HCT116 (cell line): ENCODE data around the gene CDH13. TPM values are rescaled to one million over a fixed set of nuclear protein-coding genes. Genes with fewer than 3 reads are reported as not detected.

Experiments
- ATAC-seq: fragments of 200-7000 bp; cut with Tn5 transposase; 2 replicates; pipeline ENCODE4 v1.9.1; 2020; ENCODE audit warnings: mild to moderate bottlenecking, moderate library complexity
- BruUV-seq: library from RNA; stranded (reverse); fragments of 400-500 nt; replicated peaks from 2 replicates; lab custom pipeline; 2021; lab: Mats Ljungman, UMichigan
- CTCF ChIA-PET: fragments of 300-600 bp; sonication (Branson Sonifier 250); formaldehyde crosslinking; loops from one replicate; lab custom pipeline; 2021; ENCODE audit warnings: antibody characterized with exemption; lab: Charles Lee
- POLR2A ChIA-PET: fragments of 300-600, 350-600 bp; sonication (Branson Sonifier 250); formaldehyde crosslinking; loops from one replicate; lab custom pipeline; 2021; ENCODE audit warnings: antibody characterized with exemption; lab: Charles Lee
- RAD21 ChIA-PET, 2 experiments: fragments of 300-600 bp; sonication (Branson Sonifier 250); formaldehyde crosslinking; loops; one replicate each; lab custom pipeline; 2023; ENCODE audit warnings: low total read pairs in 2 of 2; ENCODE audit not compliant: uncharacterized antibody in 2 of 2, unreplicated experiment in 2 of 2, low non-redundant PET in 1 of 2; lab: Charles Lee
- DNase-seq: peaks from one replicate; pipeline ENCODE4 v3.0.0-alpha.2; 2010; ENCODE audit warnings: low read depth, low spot score
- H2AFZ ChIP-seq: fragments of 200-600 bp; shearing (Covaris generic), sonication (generic); 2 replicates; pipeline ENCODE4 v1.6.1; 2017; ENCODE audit warnings: low read depth, mixed run types, mixed read lengths, antibody characterized with exemption, low read length; ENCODE audit not compliant: poor library complexity, severe bottlenecking
- H3K27ac ChIP-seq: 2 replicates; pipeline ENCODE4 v1.5.1; 2012; ENCODE audit warnings: low read depth, low read length
- H3K27me3 ChIP-seq: fragments of 200-600 bp; sonication (generic); 2 replicates; pipeline ENCODE4 v1.6.1; 2016; ENCODE audit warnings: mixed run types, low read length, mixed read lengths; ENCODE audit not compliant: insufficient read depth
- H3K36me3 ChIP-seq, 2 experiments: fragments of 200-500 bp in 1 of 2; fragments of 200-600 bp in 1 of 2; sonication (Bioruptor generic) in 1 of 2; sonication (generic) in 1 of 2; 2 replicates each; pipeline versions ENCODE4 v1.5.1 to v1.6.1; 2014 to 2016; ENCODE audit warnings: low read length in 2 of 2, inconsistent platforms in 1 of 2, mixed read lengths in 1 of 2, mixed run types in 1 of 2; ENCODE audit not compliant: insufficient read depth in 2 of 2, control insufficient read depth in 1 of 2
- H3K4me1 ChIP-seq, 2 experiments: fragments of 200-600 bp in 1 of 2; sonication (generic) in 1 of 2; 2 replicates each; pipeline versions ENCODE4 v1.5.1 to v1.6.1; 2012 to 2017; ENCODE audit warnings: low read length in 2 of 2, inconsistent platforms in 1 of 2, mild to moderate bottlenecking in 1 of 2, mixed read lengths in 1 of 2, mixed run types in 1 of 2, moderate library complexity in 1 of 2; ENCODE audit not compliant: insufficient read depth in 2 of 2, control insufficient read depth in 1 of 2
- H3K4me2 ChIP-seq: fragments of 200-600 bp; sonication (generic); 2 replicates; pipeline ENCODE4 v1.6.1; 2017; ENCODE audit warnings: mixed run types, low read length, mixed read lengths
- H3K4me3 ChIP-seq, 2 experiments: fragments of 200-600 bp in 1 of 2; sonication (generic) in 1 of 2; replicated peaks in 1 of 2; 2 replicates each; pipeline ENCODE4 v1.5.1; 2011 to 2016; ENCODE audit warnings: low read length in 2 of 2, control low read depth in 1 of 2, low read depth in 1 of 2, mild to moderate bottlenecking in 1 of 2, mixed read lengths in 1 of 2, mixed run types in 1 of 2
- H3K79me2 ChIP-seq: fragments of 200-600 bp; sonication (generic); 2 replicates; pipeline ENCODE4 v1.6.1; 2017; ENCODE audit warnings: mild to moderate bottlenecking, mixed run types, low read length, moderate library complexity, mixed read lengths; ENCODE audit not compliant: insufficient read depth
- H3K9ac ChIP-seq: fragments of 200-600 bp; sonication (generic); 2 replicates; pipeline ENCODE4 v1.6.1; 2016; ENCODE audit warnings: low read length, mixed read lengths
- H3K9me2 ChIP-seq: fragments of 200-600 bp; sonication (generic), shearing (Covaris generic); 2 replicates; pipeline ENCODE4 v1.6.1; 2017; ENCODE audit warnings: mixed run types, mild to moderate bottlenecking, moderate library complexity; ENCODE audit not compliant: insufficient read depth
- H3K9me3 ChIP-seq, 2 experiments: fragments of 200-500 bp in 1 of 2; fragments of 200-600 bp in 1 of 2; sonication (Bioruptor generic) in 1 of 2; sonication (generic) in 1 of 2; 2 replicates each; pipeline ENCODE4 v1.6.1; 2014 to 2017; ENCODE audit warnings: low read length in 2 of 2, mixed read lengths in 2 of 2, inconsistent platforms in 1 of 2, low read depth in 1 of 2, mild to moderate bottlenecking in 1 of 2, mixed run types in 1 of 2, moderate library complexity in 1 of 2; ENCODE audit not compliant: control insufficient read depth in 1 of 2, insufficient read depth in 1 of 2
- H4K20me1 ChIP-seq: fragments of 200-600 bp; sonication (generic), shearing (Covaris generic); 2 replicates; pipeline ENCODE4 v1.6.1; 2017; ENCODE audit warnings: mixed run types, mild to moderate bottlenecking, moderate library complexity; ENCODE audit not compliant: insufficient read depth
- EGR1 ChIP-seq: IDR thresholded peaks from 2 replicates; pipeline ENCODE4 v1.6.1; 2012; ENCODE audit warnings: low read depth
- EZH2 ChIP-seq: fragments of 200-600 bp; sonication (generic); IDR thresholded peaks from 2 replicates; pipeline ENCODE4 v1.6.1; 2017; ENCODE audit warnings: antibody characterized with exemption, mixed run types
- POLR2A ChIP-seq: IDR thresholded peaks from 2 replicates; pipeline ENCODE4 v1.7.0; 2011; ENCODE audit warnings: borderline replicate concordance; ENCODE audit not compliant: insufficient read depth, insufficient read length; ENCODE audit errors: extremely low read depth
- SIN3A ChIP-seq: IDR thresholded peaks from 2 replicates; pipeline ENCODE4 v1.6.1; 2012; ENCODE audit warnings: low read depth
- SP1 ChIP-seq: IDR thresholded peaks from 2 replicates; pipeline ENCODE4 v1.6.1; 2012; ENCODE audit warnings: low read depth
- YY1 ChIP-seq: IDR thresholded peaks from 2 replicates; pipeline ENCODE4 v1.6.1; 2011; ENCODE audit warnings: low read length, low read depth, moderate library complexity, mild to moderate bottlenecking; ENCODE audit not compliant: insufficient replicate concordance; ENCODE audit errors: extremely low read depth
- intact Hi-C: fragments of 100-400 bp; cut with micrococcal nuclease; formaldehyde crosslinking; loops from 2 replicates; pipeline ENCODE4 v1.10.0; 2022
- total RNA-seq: library from RNA; stranded (reverse); gene quantifications from one replicate; pipeline ENCODE4 v1.2.1, GENCODE V29; 2021; ENCODE audit not compliant: unreplicated experiment
- TF ChIP-seq, protein P1 (sequence below): IDR thresholded peaks from 2 replicates; pipeline ENCODE4 v1.6.1; 2011; ENCODE audit warnings: mild to moderate bottlenecking, low read length, moderate library complexity; ENCODE audit not compliant: insufficient replicate concordance; ENCODE audit errors: extremely low read depth
- TF ChIP-seq, protein P2 (sequence below): IDR thresholded peaks from 2 replicates; pipeline ENCODE4 v1.6.1; 2012

Gene CDH13
- total RNA-seq, 1 experiment from 2014 or later: not detected

DNA sequence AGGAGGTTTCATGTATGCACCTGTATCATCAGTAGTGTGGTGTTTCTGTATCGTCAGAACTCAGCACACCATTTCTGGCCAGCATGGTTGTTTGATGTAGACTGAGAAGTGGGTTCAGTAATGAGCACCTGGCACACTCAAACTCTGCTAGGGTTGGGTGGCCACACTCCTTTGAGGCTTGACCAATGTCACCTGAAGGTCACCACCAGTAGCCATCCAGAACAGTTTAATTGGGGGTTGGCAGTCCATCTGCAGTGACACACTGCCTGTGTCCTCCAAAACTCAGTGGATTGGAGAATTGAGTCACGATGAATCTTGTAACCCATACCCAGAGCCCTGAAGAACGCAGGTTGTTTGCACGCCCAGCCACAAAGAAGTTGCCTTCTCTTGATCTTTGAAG is 1094.2 kb downstream of the CDH13 start:
- RAD21 ChIA-PET: no interaction called here
- H3K27ac ChIP-seq: no peak overlapping the region
- no peaks in the 10 kb centered on the region for H3K9me3 ChIP-seq

GRCh38 chr16:83721676-83722075 is 1094.9 kb downstream of the CDH13 start:
- H3K79me2 ChIP-seq: no peaks in the 10 kb centered on the region
- ChIA-PET RAD21 (no interaction called here), POLR2A (no interaction called here), CTCF (no interaction called here)
- H3K9me2 ChIP-seq: no peaks in the 10 kb centered on the region
- no peak for DNase-seq
- no TSS peak for BruUV-seq
- H3K4me2 ChIP-seq: no peak overlapping the region
- no peaks in the 10 kb centered on the region for H3K4me1 ChIP-seq
- TF ChIP-seq SIN3A (no peak), SP1 (no peak)
- H3K36me3 ChIP-seq: no peaks in the 10 kb centered on the region
- H3K4me3 ChIP-seq: no peak overlapping the region
- H2AFZ ChIP-seq: no peak overlapping the region
- ATAC-seq: no peak
- no peak overlapping the region for H3K27ac ChIP-seq
- no peak overlapping the region for H3K9ac ChIP-seq
- no peaks in the 10 kb centered on the region for H3K9me3 ChIP-seq
- no peaks in the 10 kb centered on the region for H4K20me1 ChIP-seq
- peaks cover 17% of the 10 kb centered on the region for H3K27me3 ChIP-seq
- intact Hi-C loops: no loop called here

More for the DNA sequence above, 1094.2 kb downstream of the CDH13 start:
- intact Hi-C loops: no loop called here
- Histone ChIP-seq H3K9ac (no peak overlapping the region), H3K79me2 (no peaks in the 10 kb centered on the region), H3K4me3 (no peak overlapping the region), H3K27me3 (peaks cover 17% of the 10 kb centered on the region), H4K20me1 (no peaks in the 10 kb centered on the region), H3K4me2 (no peak overlapping the region), H3K4me1 (no peaks in the 10 kb centered on the region), H3K9me2 (no peaks in the 10 kb centered on the region), H2AFZ (no peak overlapping the region), H3K36me3 (no peaks in the 10 kb centered on the region)
- no TSS peak for BruUV-seq
- ChIA-PET POLR2A (no interaction called here), CTCF (no interaction called here)
- no peak for TF ChIP-seq EZH2
- no peak for TF ChIP-seq YY1
- no peak for TF ChIP-seq POLR2A
- TF ChIP-seq, protein P1, sequence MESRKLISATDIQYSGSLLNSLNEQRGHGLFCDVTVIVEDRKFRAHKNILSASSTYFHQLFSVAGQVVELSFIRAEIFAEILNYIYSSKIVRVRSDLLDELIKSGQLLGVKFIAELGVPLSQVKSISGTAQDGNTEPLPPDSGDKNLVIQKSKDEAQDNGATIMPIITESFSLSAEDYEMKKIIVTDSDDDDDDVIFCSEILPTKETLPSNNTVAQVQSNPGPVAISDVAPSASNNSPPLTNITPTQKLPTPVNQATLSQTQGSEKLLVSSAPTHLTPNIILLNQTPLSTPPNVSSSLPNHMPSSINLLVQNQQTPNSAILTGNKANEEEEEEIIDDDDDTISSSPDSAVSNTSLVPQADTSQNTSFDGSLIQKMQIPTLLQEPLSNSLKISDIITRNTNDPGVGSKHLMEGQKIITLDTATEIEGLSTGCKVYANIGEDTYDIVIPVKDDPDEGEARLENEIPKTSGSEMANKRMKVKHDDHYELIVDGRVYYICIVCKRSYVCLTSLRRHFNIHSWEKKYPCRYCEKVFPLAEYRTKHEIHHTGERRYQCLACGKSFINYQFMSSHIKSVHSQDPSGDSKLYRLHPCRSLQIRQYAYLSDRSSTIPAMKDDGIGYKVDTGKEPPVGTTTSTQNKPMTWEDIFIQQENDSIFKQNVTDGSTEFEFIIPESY: no peak
- TF ChIP-seq EGR1: no peak
- TF ChIP-seq, protein P2, sequence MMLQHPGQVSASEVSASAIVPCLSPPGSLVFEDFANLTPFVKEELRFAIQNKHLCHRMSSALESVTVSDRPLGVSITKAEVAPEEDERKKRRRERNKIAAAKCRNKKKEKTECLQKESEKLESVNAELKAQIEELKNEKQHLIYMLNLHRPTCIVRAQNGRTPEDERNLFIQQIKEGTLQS: no peak
- ATAC-seq: no peak
- DNase-seq: no peak
